Measurements from ENCODE around the gene SDC3. TPM values are rescaled to one million over a fixed set of nuclear protein-coding genes. Genes with fewer than 3 reads are reported as not detected.
A peak's percentile ranks its signal among the peaks of the same experiment; 100 is the strongest.

SDC3 gene
- total and polyA plus RNA-seq, 10 of the 15 experiments (the other 5 are each of a cell fraction or from before 2014, with no cell fraction given) = under 0.01 to 0.46 (median 0.07) TPM; not detected in 2

DNA sequence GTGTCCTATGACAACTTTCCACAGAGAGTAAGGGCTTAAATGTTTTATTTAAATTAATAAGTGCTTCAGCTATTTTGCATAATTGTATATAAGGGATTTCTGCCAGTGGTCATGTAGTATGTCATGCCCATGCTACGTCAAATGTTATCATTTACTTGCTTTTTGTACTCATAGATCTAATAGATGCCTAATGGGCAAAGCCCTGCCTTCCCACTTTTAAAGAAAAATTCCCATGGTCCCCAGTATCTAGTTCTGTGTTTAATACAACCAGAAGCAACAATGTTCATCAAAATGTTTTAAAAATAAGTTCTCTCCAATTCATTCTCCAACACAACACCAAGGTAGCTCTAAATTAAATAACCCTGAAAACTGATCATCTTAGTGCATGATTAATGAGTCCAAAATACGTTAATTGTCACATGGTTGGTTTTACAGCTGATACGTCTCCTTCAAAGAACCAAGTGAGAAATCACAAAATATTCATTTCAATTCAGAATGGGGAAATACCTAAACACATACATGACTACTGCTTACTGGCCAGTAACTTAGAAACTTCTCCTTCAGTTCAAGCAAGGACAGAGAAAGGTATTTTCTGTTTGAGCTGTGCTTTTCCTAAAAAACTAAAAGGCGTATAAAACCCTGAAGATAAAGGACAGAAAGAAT is 49.1 kb upstream of the SDC3 start:
- Histone ChIP-seq H2AFZ (ENCODE audit: control insufficient read depth, low read depth, low read length) (no peak overlapping the region), H3K4me1 (ENCODE audit: control insufficient read depth, insufficient read depth, low read length) (no peaks in the 10 kb centered on the region), H3K4me3 (no peak overlapping the region), H3K9me3 (replicated peaks; ENCODE audit: control insufficient read depth, insufficient read depth, low read length) (no peaks in the 10 kb centered on the region), H3K9ac (ENCODE audit: control insufficient read depth, insufficient read depth, low read length) (no peak overlapping the region), H3K36me3 (ENCODE audit: control insufficient read depth in 2 of 2, insufficient read depth in 2 of 2, low read length in 1 of 2) (peaks cover 11 to 18% of the 10 kb centered on the region in 2 experiments), H3K27me3 (replicated peaks in 1 of 2; ENCODE audit: control insufficient read depth in 2 of 2, insufficient read depth in 2 of 2, low read length in 1 of 2) (no peaks in the 10 kb centered on the region), H3K4me2 (ENCODE audit: control insufficient read depth, insufficient read depth) (no peak overlapping the region), H4K20me1 (ENCODE audit: control insufficient read depth, insufficient read depth) (no peaks in the 10 kb centered on the region), H3K79me2 (ENCODE audit: control insufficient read depth, insufficient read depth, low read length) (peaks cover 2% of the 10 kb centered on the region), H3K27ac (ENCODE audit: control insufficient read depth, insufficient read depth) (no peak overlapping the region)
- in situ Hi-C loops (cut with MboI) (no loop called here), intact Hi-C loops (cut with micrococcal nuclease; ENCODE audit: unreplicated experiment) (no loop called here)
- DNase-seq (ENCODE audit: low read depth, low spot score) = no peak
- 0 out of 3 replicates have a peak, but pooled peaks have one; percentile 31 for ATAC-seq
- FAIRE-seq = no peak
- BruUV-seq (replicated peaks) = no TSS peak
- ChIA-PET POLR2A (interaction anchor here (0.6 to 0.8 kb wide), 2 partner anchors 81 to 891 kb away, joined by 3 read pairs; no protein-coding TSS in a partner anchor), SMC1A (ENCODE audit: uncharacterized antibody, unreplicated experiment) (interaction anchor here (0.6 to 1.0 kb wide), 4 partner anchors 10 to 29 kb away, joined by 3 to 4 read pairs (median 4); no protein-coding TSS in a partner anchor), CTCF (interaction anchor here (0.6 to 1.2 kb wide), 5 partner anchors 17 to 174 kb away, joined by 3 read pairs; no protein-coding TSS in a partner anchor), RAD21 (ENCODE audit: unreplicated experiment) (interaction anchor here (1.3 kb wide), 2 partner anchors 9 to 104 kb away, joined by 3 read pairs; no protein-coding TSS in a partner anchor)
- WGBS (ENCODE audit: insufficient coverage, insufficient replicate concordance, low lambda C conversion rate, missing lambda C conversion rate) = 50% methylated on average over 4 of the region's 4 CpGs
- TF ChIP-seq RAD51 (IDR thresholded peaks at IDR 0.05) = peak; percentile 51; the same call in 1 of the 2 replicates
- no peak for TF ChIP-seq CHD4 (IDR thresholded peaks at IDR 0.05)

- ChIA-PET RAD21 (ENCODE audit: unreplicated experiment) (no interaction called here), CTCF (interaction anchor here (0.6 kb wide), 1 partner anchor 398 kb away, joined by 3 read pairs; no protein-coding TSS in a partner anchor), POLR2A (no interaction called here), SMC1A (ENCODE audit: uncharacterized antibody, unreplicated experiment) (no interaction called here)
- 93% methylated on average over 1 of the region's 1 CpG for WGBS (ENCODE audit: insufficient coverage, insufficient replicate concordance, low lambda C conversion rate, missing lambda C conversion rate)
- Histone ChIP-seq H3K9me3 (replicated peaks; ENCODE audit: control insufficient read depth, insufficient read depth, low read length) (no peaks in the 10 kb centered on the region), H4K20me1 (ENCODE audit: control insufficient read depth, insufficient read depth) (no peaks in the 10 kb centered on the region), H3K79me2 (ENCODE audit: control insufficient read depth, insufficient read depth, low read length) (peaks cover 2% of the 10 kb centered on the region), H3K4me3 (no peak overlapping the region), H3K4me1 (ENCODE audit: control insufficient read depth, insufficient read depth, low read length) (no peaks in the 10 kb centered on the region), H3K27me3 (replicated peaks in 1 of 2; ENCODE audit: control insufficient read depth in 2 of 2, insufficient read depth in 2 of 2, low read length in 1 of 2) (no peaks in the 10 kb centered on the region), H3K27ac (ENCODE audit: control insufficient read depth, insufficient read depth) (no peak overlapping the region), H3K36me3 (ENCODE audit: control insufficient read depth in 2 of 2, insufficient read depth in 2 of 2, low read length in 1 of 2) (peaks cover 13 to 37% of the 10 kb centered on the region in 2 experiments), H3K4me2 (ENCODE audit: control insufficient read depth, insufficient read depth) (no peak overlapping the region), H3K9ac (ENCODE audit: control insufficient read depth, insufficient read depth, low read length) (no peak overlapping the region), H2AFZ (ENCODE audit: control insufficient read depth, low read depth, low read length) (no peak overlapping the region)
- BruUV-seq (replicated peaks) = no TSS peak
- intact Hi-C loops (cut with micrococcal nuclease; ENCODE audit: unreplicated experiment) = no loop called here
- DNase-seq (ENCODE audit: low read depth, low spot score) = no peak
- in situ Hi-C loops (cut with MboI) = no loop called here
- no peak for ATAC-seq
- no peak for FAIRE-seq
- no peak for TF ChIP-seq ESRRA (IDR thresholded peaks at IDR 0.05; ENCODE audit: low read length)
- no peak for TF ChIP-seq HDAC2 (IDR thresholded peaks at IDR 0.05)
- no peak for TF ChIP-seq TCF12 (IDR thresholded peaks at IDR 0.05; ENCODE audit: low read depth, low read length)
- TF ChIP-seq, protein P1, sequence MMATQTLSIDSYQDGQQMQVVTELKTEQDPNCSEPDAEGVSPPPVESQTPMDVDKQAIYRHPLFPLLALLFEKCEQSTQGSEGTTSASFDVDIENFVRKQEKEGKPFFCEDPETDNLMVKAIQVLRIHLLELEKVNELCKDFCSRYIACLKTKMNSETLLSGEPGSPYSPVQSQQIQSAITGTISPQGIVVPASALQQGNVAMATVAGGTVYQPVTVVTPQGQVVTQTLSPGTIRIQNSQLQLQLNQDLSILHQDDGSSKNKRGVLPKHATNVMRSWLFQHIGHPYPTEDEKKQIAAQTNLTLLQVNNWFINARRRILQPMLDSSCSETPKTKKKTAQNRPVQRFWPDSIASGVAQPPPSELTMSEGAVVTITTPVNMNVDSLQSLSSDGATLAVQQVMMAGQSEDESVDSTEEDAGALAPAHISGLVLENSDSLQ (IDR thresholded peaks at IDR 0.05) = no peak
- TF ChIP-seq EP300 (IDR thresholded peaks at IDR 0.05; ENCODE audit: borderline replicate concordance in 1 of 2, control insufficient read depth in 1 of 2, low read depth in 2 of 2, low read length in 2 of 2) = no peak
- no peak for TF ChIP-seq TCF3 (IDR thresholded peaks at IDR 0.05; ENCODE audit: borderline replicate concordance, insufficient read depth, low read depth, low read length)
- TF ChIP-seq, protein P2, sequence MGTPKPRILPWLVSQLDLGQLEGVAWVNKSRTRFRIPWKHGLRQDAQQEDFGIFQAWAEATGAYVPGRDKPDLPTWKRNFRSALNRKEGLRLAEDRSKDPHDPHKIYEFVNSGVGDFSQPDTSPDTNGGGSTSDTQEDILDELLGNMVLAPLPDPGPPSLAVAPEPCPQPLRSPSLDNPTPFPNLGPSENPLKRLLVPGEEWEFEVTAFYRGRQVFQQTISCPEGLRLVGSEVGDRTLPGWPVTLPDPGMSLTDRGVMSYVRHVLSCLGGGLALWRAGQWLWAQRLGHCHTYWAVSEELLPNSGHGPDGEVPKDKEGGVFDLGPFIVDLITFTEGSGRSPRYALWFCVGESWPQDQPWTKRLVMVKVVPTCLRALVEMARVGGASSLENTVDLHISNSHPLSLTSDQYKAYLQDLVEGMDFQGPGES (IDR thresholded peaks at IDR 0.05) = no peak
- TF ChIP-seq RAD21 (IDR thresholded peaks at IDR 0.05; ENCODE audit: insufficient read depth, low read depth, low read length) = no peak
- TF ChIP-seq MXI1 (IDR thresholded peaks at IDR 0.05; ENCODE audit: low read depth, low read length) = no peak
- no peak for TF ChIP-seq ATF2 (IDR thresholded peaks at IDR 0.05; ENCODE audit: low read length)
- no peak for TF ChIP-seq MTA3 (IDR thresholded peaks at IDR 0.05; ENCODE audit: borderline replicate concordance, low read length)
Observed at GRCh38 chr1:30955448-30956015, 47.0 kb upstream of the SDC3 start.
